ENCODE results near the gene CNTNAP5. TPM values are rescaled to one million over a fixed set of nuclear protein-coding genes. Genes with fewer than 3 reads are reported as not detected.

CNTNAP5 gene
- total RNA-seq, 1 experiment from 2014 or later = 0.48 TPM

GRCh38 chr2:124535816-124536215 lies 510.7 kb downstream of the CNTNAP5 start:
- no peak overlapping the region for H4K8ac ChIP-seq (replicated peaks; ENCODE audit: insufficient read length, low read depth, low read length)
- H3T11ph ChIP-seq (ENCODE audit: low read length) = no peak overlapping the region
- no peak overlapping the region for H2BK20ac ChIP-seq (ENCODE audit: low read depth, low read length, poor library complexity, severe bottlenecking)
- no peaks in the 10 kb centered on the region for H3K79me2 ChIP-seq (ENCODE audit: insufficient read depth, low read length)
- no peak for DNase-seq
- no peak overlapping the region for H3K56ac ChIP-seq (ENCODE audit: insufficient read length, low read depth, low read length)
- H4K5ac ChIP-seq (ENCODE audit: insufficient read length, low read depth, low read length) = no peak overlapping the region
- peaks cover 5% of the 10 kb centered on the region; the same call in 1 of the 2 replicates for H3K4me1 ChIP-seq (ENCODE audit: insufficient read depth, low read length)
- no peaks in the 10 kb centered on the region for H4K20me1 ChIP-seq (ENCODE audit: control insufficient read depth, insufficient read depth, insufficient read length)
- no peak overlapping the region for H2BK12ac ChIP-seq (ENCODE audit: insufficient read length, low read depth, low read length)
- H3K27ac ChIP-seq (ENCODE audit: insufficient read length, low read depth, low read length) = no peak overlapping the region
- no peaks in the 10 kb centered on the region for H3K79me1 ChIP-seq (ENCODE audit: insufficient read depth, low read depth, low read length, poor library complexity, severe bottlenecking)
- no peak overlapping the region for H2BK120ac ChIP-seq (ENCODE audit: low read depth, low read length, poor library complexity, severe bottlenecking)
- no peak overlapping the region for H2BK15ac ChIP-seq (ENCODE audit: low read depth, low read length)
- no peak overlapping the region for H3K27ac Mint-ChIP-seq
- TF ChIP-seq, protein P1, sequence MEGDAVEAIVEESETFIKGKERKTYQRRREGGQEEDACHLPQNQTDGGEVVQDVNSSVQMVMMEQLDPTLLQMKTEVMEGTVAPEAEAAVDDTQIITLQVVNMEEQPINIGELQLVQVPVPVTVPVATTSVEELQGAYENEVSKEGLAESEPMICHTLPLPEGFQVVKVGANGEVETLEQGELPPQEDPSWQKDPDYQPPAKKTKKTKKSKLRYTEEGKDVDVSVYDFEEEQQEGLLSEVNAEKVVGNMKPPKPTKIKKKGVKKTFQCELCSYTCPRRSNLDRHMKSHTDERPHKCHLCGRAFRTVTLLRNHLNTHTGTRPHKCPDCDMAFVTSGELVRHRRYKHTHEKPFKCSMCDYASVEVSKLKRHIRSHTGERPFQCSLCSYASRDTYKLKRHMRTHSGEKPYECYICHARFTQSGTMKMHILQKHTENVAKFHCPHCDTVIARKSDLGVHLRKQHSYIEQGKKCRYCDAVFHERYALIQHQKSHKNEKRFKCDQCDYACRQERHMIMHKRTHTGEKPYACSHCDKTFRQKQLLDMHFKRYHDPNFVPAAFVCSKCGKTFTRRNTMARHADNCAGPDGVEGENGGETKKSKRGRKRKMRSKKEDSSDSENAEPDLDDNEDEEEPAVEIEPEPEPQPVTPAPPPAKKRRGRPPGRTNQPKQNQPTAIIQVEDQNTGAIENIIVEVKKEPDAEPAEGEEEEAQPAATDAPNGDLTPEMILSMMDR (conservative IDR thresholded peaks at IDR 0.05) = no peak
- no peak overlapping the region for H3K4ac ChIP-seq (ENCODE audit: low read depth, low read length)
- no peak overlapping the region for H3K4me2 ChIP-seq (ENCODE audit: insufficient read depth, insufficient read length, low read length)
- peaks cover 2 to 14% (median 3%) of the 10 kb centered on the region in 3 experiments; a peak in 3 of 7 replicates for H3K36me3 Mint-ChIP-seq (ENCODE audit: insufficient read depth in 1 of 3, low read depth in 3 of 3)
- no peak overlapping the region for H3K9ac ChIP-seq (ENCODE audit: extremely low read depth, insufficient read length, low read length)
- H3K14ac ChIP-seq (ENCODE audit: insufficient read depth, low read length) = no peak overlapping the region
- H3K18ac ChIP-seq (ENCODE audit: insufficient read length, low read depth, low read length) = no peak overlapping the region
- no peaks in the 10 kb centered on the region for H3K27me3 Mint-ChIP-seq (ENCODE audit: low read depth)
- H3K23me2 ChIP-seq (ENCODE audit: insufficient read length, low read depth, low read length, poor library complexity, severe bottlenecking) = no peaks in the 10 kb centered on the region
- no CpG with 5 or more reads among the region's 3 CpGs for WGBS (ENCODE audit: extremely low coverage, insufficient read length, low lambda C conversion rate)
- no peak overlapping the region for H2AK5ac ChIP-seq (ENCODE audit: insufficient read length, low read length)
- H3K23ac ChIP-seq (ENCODE audit: insufficient read length, low read depth, low read length) = no peak overlapping the region
- no peak overlapping the region for H4K91ac ChIP-seq (ENCODE audit: insufficient read length, low read depth, low read length)
- H3K4me1 Mint-ChIP-seq = peaks cover 18 to 20% of the 10 kb centered on the region in 2 experiments
- H2AFZ ChIP-seq (ENCODE audit: low read length) = no peak overlapping the region
- H3K4me3 Mint-ChIP-seq = no peak overlapping the region
- peaks cover 6% of the 10 kb centered on the region for H3K9me3 ChIP-seq (ENCODE audit: control insufficient read depth, low read depth, low read length)
- peaks cover 0 to 10% of the 10 kb centered on the region in 2 experiments; a peak in 3 of 5 replicates for H3K9me3 Mint-ChIP-seq
- H3K27me3 ChIP-seq (ENCODE audit: insufficient read depth, low read length) = no peaks in the 10 kb centered on the region
- H2BK5ac ChIP-seq (ENCODE audit: insufficient read length, low read length) = no peak overlapping the region
